GM21528 (cell line): ENCODE results near the gene CLCN6.
A peak's percentile ranks its signal among the peaks of the same experiment; 100 is the strongest.
"Not testable (repeated sequence)": the region's sequence is repeated elsewhere in the genome, so short reads cannot be mapped to it uniquely, and the experiment has no call there.

Experiments used
- ATAC-seq: cut with Tn5 transposase; IDR thresholded peaks from one replicate; pipeline ENCODE4 v1.9.1; 2021; ENCODE audit warnings: mild to moderate bottlenecking, moderate library complexity; ENCODE audit not compliant: unreplicated experiment, low FRiP score

The CLCN6 gene

GRCh38 chr1:11793819-11794218 lies 12.2 kb upstream of the CLCN6 start:
- ATAC-seq, result no peak

- no peak for ATAC-seq
Measured at GRCh38 chr1:11794446-11795237, 11.3 kb upstream of the CLCN6 start.

GRCh38 chr1:11795238-11795890 lies 10.6 kb upstream of the CLCN6 start:
- no peak for ATAC-seq

- ATAC-seq, result no peak
Measured at GRCh38 chr1:11796036-11796828, 9.8 kb upstream of the CLCN6 start.

- no peak for ATAC-seq
Measured at GRCh38 chr1:11797525-11798216, 8.3 kb upstream of the CLCN6 start.

GRCh38 chr1:11799099-11799498 lies 6.9 kb upstream of the CLCN6 start:
- no peak for ATAC-seq

GRCh38 chr1:11799896-11800295 lies 6.1 kb upstream of the CLCN6 start:
- no peak for ATAC-seq

GRCh38 chr1:11800391-11800755 lies 5.6 kb upstream of the CLCN6 start:
- no peak for ATAC-seq

- no peak for ATAC-seq
Measured at GRCh38 chr1:11800756-11801433, 5.1 kb upstream of the CLCN6 start.

- no peak for ATAC-seq
Measured at GRCh38 chr1:11802616-11802972, 3.4 kb upstream of the CLCN6 start.

- ATAC-seq, result no peak
Measured at GRCh38 chr1:11802973-11803885, 2.8 kb upstream of the CLCN6 start.

- ATAC-seq, result not testable (repeated sequence)
Measured at GRCh38 chr1:11803924-11804665, 1.9 kb upstream of the CLCN6 start.

- no peak for ATAC-seq
Measured at GRCh38 chr1:11804666-11805421, 1.1 kb upstream of the CLCN6 start.

GRCh38 chr1:11806307-11806936 lies 431 bp downstream of the CLCN6 start:
- ATAC-seq, result peak; percentile 45

GRCh38 chr1:11807133-11807532 lies 1.1 kb downstream of the CLCN6 start:
- ATAC-seq, result no peak

- no peak for ATAC-seq
Measured at GRCh38 chr1:11813021-11813420, 7.0 kb downstream of the CLCN6 start.

GRCh38 chr1:11817192-11817591 lies 11.2 kb downstream of the CLCN6 start:
- ATAC-seq, result no peak
